Vagina (tissue), 2 donors: Measurements from ENCODE around the gene FBP1. TPM values are rescaled to one million over a fixed set of nuclear protein-coding genes. Genes with fewer than 3 reads are reported as not detected.

ENCODE experiments used
- DNase-seq, 2 donors: peaks; one replicate each; pipeline ENCODE4 v3.0.0-alpha.2; 2017; ENCODE audit errors: extremely low spot score in 2 of 2
- H3K27ac ChIP-seq: fragments of 200-600 bp; sonication (generic); one replicate; pipeline ENCODE4 v1.5.1; 2019
- H3K27me3 ChIP-seq: fragments of 200-600 bp; sonication (generic); one replicate; pipeline ENCODE4 v1.5.1; 2019
- H3K36me3 ChIP-seq, 2 donors: fragments of 200-600 bp; sonication (generic); one replicate each; pipeline ENCODE4 v1.5.1; 2017 to 2019
- H3K4me1 ChIP-seq: fragments of 200-600 bp; sonication (generic); one replicate; pipeline ENCODE4 v1.5.1; 2019
- H3K4me3 ChIP-seq, 2 donors: fragments of 200-600 bp; sonication (generic); 1 replicate in 1 of 2; 2 replicates in 1 of 2; pipeline ENCODE4 v1.5.1; 2016 to 2019
- H3K9me3 ChIP-seq: fragments of 200-600 bp; sonication (generic); one replicate; pipeline ENCODE4 v1.5.1; 2019
- POLR2A ChIP-seq, 2 donors: fragments of 450-650 bp; IDR thresholded peaks; one replicate each; pipeline ENCODE4 v1.6.1; 2017; ENCODE audit warnings: antibody characterized with exemption in 2 of 2, mild to moderate bottlenecking in 2 of 2, moderate library complexity in 2 of 2
- POLR2AphosphoS5 ChIP-seq, 2 donors: sonication (generic); formaldehyde crosslinking; IDR thresholded peaks; one replicate each; pipeline ENCODE4 v1.9.0; 2017; ENCODE audit warnings: antibody characterized with exemption in 2 of 2, mild to moderate bottlenecking in 2 of 2, low read depth in 1 of 2; ENCODE audit not compliant: insufficient read depth in 1 of 2
- intact Hi-C: fragments of 100-400 bp; cut with DNase I; formaldehyde crosslinking; loops from one replicate; pipeline ENCODE4 v1.15.1; 2023
- total RNA-seq: library from RNA; depleted of rRNA; stranded (reverse); fragments of >200 nt; gene quantifications from one replicate; pipeline ENCODE4 v1.2.3, GENCODE V29; 2016
- TF ChIP-seq, protein P1 (sequence below), 3 experiments: fragments of 450-650 bp in 2 of 3; fragments of 200-600 bp in 1 of 3; sonication (generic) in 1 of 3; IDR thresholded peaks; one replicate each; pipeline ENCODE4 v1.5.1; 2017 to 2019; ENCODE audit warnings: antibody characterized with exemption in 3 of 3, mild to moderate bottlenecking in 2 of 3, moderate library complexity in 2 of 3

FBP1 gene
- total RNA-seq, 1 donor from 2014 or later, result 1.7 TPM

DNA sequence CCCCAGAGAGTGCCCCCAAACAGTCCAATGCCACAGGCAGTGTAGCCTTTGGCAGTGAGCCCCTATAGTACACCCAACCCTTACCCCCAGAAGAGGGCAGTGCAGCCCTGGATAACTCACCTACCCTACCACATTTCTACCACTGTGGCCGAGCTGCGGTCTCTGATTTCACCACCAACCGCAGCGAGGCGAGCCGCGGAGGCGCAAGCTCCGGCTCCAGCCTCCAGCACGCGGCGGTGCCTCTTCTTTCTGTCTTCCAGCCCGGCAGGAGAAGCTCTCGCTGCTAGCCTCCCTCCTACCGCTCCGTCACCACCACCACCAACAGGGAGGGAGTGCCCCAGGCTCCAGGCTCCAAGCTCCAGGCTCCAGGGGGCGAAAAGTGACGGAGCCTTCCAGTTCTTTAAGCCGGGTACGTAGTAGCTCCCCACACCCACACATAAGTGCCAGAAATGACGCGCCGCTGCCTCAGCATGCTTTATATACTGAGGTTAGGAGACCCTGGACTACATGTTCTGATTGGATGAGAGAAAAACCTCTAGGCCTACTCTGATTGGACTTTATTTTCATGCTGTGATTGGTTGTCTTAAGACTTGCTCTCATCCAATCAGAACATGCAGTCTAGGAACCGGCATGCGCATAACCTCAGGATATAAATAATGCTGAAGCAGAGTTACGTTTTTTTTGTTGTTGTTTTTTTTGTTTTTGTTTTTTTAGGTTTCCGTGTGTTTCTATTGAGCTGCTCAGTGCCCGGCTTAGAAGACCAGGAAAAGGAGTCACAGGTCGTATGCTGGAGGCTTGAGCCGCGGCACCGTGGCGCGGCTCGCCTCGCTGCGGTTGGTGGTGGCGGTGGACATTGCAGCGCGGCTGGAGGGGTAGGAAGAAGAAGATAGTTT lies 84.6 kb downstream of the FBP1 start, which contains the start of gene PCAT7:
TSS of gene PCAT7 (plus strand) at position 645 of the 893 bp plus-strand sequence.
- TF ChIP-seq POLR2A (IDR thresholded peaks at IDR 0.05) (no peak), POLR2AphosphoS5 (IDR thresholded peaks at IDR 0.05; ENCODE audit: insufficient read depth in 1 of 2, low read depth in 1 of 2) (no peak)
- TF ChIP-seq, protein P1, sequence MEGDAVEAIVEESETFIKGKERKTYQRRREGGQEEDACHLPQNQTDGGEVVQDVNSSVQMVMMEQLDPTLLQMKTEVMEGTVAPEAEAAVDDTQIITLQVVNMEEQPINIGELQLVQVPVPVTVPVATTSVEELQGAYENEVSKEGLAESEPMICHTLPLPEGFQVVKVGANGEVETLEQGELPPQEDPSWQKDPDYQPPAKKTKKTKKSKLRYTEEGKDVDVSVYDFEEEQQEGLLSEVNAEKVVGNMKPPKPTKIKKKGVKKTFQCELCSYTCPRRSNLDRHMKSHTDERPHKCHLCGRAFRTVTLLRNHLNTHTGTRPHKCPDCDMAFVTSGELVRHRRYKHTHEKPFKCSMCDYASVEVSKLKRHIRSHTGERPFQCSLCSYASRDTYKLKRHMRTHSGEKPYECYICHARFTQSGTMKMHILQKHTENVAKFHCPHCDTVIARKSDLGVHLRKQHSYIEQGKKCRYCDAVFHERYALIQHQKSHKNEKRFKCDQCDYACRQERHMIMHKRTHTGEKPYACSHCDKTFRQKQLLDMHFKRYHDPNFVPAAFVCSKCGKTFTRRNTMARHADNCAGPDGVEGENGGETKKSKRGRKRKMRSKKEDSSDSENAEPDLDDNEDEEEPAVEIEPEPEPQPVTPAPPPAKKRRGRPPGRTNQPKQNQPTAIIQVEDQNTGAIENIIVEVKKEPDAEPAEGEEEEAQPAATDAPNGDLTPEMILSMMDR (IDR thresholded peaks at IDR 0.05), result peak in 1 of 3 experiments; percentile 19
- Histone ChIP-seq H3K4me3 (no peak within 1 kb of the TSS), H3K27me3 (no peaks in the 10 kb centered on the region), H3K36me3 (no peaks in the 10 kb centered on the region), H3K4me1 (no peaks in the 10 kb centered on the region), H3K9me3 (no peaks in the 10 kb centered on the region), H3K27ac (no peak within 1 kb of the TSS)
- no peak for DNase-seq
- intact Hi-C loops, result no loop called here

DNA sequence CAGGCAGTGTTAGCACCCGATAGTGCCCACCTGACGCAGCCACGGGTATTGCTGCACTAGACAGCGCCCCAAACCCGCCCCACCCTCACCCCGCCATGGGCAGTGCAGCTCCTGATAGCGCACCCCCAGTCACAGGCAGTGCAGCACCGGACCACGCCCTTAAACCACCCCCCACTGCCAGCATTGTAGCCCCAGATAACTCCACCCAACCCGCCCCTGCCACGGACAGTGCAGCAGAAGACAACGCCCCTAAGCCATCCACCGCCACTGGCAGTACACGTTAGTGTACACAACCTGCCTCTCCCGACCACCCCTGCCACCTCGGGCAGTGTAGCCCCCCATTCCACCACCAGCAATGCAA lies 85.3 kb downstream of the FBP1 start:
- Histone ChIP-seq H3K27ac (no peak overlapping the region), H3K4me1 (no peaks in the 10 kb centered on the region), H3K4me3 (no peak overlapping the region), H3K27me3 (no peaks in the 10 kb centered on the region), H3K36me3 (no peaks in the 10 kb centered on the region), H3K9me3 (no peaks in the 10 kb centered on the region)
- DNase-seq, result no peak
- TF ChIP-seq POLR2AphosphoS5 (IDR thresholded peaks at IDR 0.05; ENCODE audit: insufficient read depth in 1 of 2, low read depth in 1 of 2) (no peak), POLR2A (IDR thresholded peaks at IDR 0.05) (no peak)
- TF ChIP-seq, protein P1 (IDR thresholded peaks at IDR 0.05), result no peak
- intact Hi-C loops, result no loop called here

Other genes starting within 250 kb of the FBP1 start
- not detected for gene PCAT7, start 84.4 kb downstream of the FBP1 start, total RNA-seq
- not detected for gene FBP2, start 45.7 kb downstream of the FBP1 start, total RNA-seq
- gene AOPEP, start 87.2 kb upstream of the FBP1 start, total RNA-seq, result 305 TPM